Nephron (organoid): ENCODE data around the gene CD79B.

Experiments used
- H3K27ac Mint-ChIP-seq, 3 experiments: 2 replicates each; pipeline ENCODE4 v1.8.0; 2020; ENCODE audit warnings: mixed read lengths in 3 of 3, mild to moderate bottlenecking in 2 of 3, moderate library complexity in 1 of 3
- H3K27me3 Mint-ChIP-seq: 2 replicates; pipeline ENCODE4 v1.8.0; 2021; ENCODE audit warnings: low read depth, mild to moderate bottlenecking, moderate library complexity, mixed read lengths
- H3K36me3 Mint-ChIP-seq: 2 replicates; pipeline ENCODE4 v1.8.0; 2020; ENCODE audit warnings: low read depth, mixed read lengths
- H3K4me1 Mint-ChIP-seq: 2 replicates; pipeline ENCODE4 v1.8.0; 2020; ENCODE audit warnings: mixed read lengths
- H3K4me3 Mint-ChIP-seq, 3 experiments: 2 replicates each; pipeline ENCODE4 v1.8.0; 2020; ENCODE audit warnings: mild to moderate bottlenecking in 3 of 3, mixed read lengths in 3 of 3, moderate library complexity in 2 of 3
- H3K9me3 Mint-ChIP-seq: 2 replicates; pipeline ENCODE4 v1.8.0; 2020; ENCODE audit warnings: mixed read lengths
- CTCF ChIP-seq, 3 experiments: fragments of 200-600 bp; sonication (generic); IDR thresholded peaks; one replicate each; pipeline ENCODE4 v1.5.0; 2021; ENCODE audit warnings: antibody characterized with exemption in 3 of 3; ENCODE audit not compliant: unreplicated experiment in 3 of 3

Gene CD79B

GRCh38 chr17:63940584-63940983, 8.5 kb upstream of the CD79B start:
- Mint-ChIP-seq H3K27me3 (peaks cover 8% of the 10 kb centered on the region), H3K9me3 (no peaks in the 10 kb centered on the region), H3K4me1 (peaks cover 18% of the 10 kb centered on the region), H3K27ac (no peak overlapping the region), H3K36me3 (no peaks in the 10 kb centered on the region), H3K4me3 (no peak overlapping the region)
- no peak for TF ChIP-seq CTCF (IDR thresholded peaks at IDR 0.05; ENCODE audit: unreplicated experiment in 3 of 3)

GRCh38 chr17:63939884-63940283, 7.8 kb upstream of the CD79B start:
- Mint-ChIP-seq H3K27me3 (peaks cover 8% of the 10 kb centered on the region), H3K4me1 (peaks cover 18% of the 10 kb centered on the region), H3K27ac (peak overlapping the region in 1 of 3 experiments; percentile 59), H3K36me3 (no peaks in the 10 kb centered on the region), H3K9me3 (no peaks in the 10 kb centered on the region), H3K4me3 (no peak overlapping the region)
- no peak for TF ChIP-seq CTCF (IDR thresholded peaks at IDR 0.05; ENCODE audit: unreplicated experiment in 3 of 3)

- Mint-ChIP-seq H3K9me3 (no peaks in the 10 kb centered on the region), H3K36me3 (no peaks in the 10 kb centered on the region), H3K4me1 (peaks cover 18% of the 10 kb centered on the region), H3K27me3 (peaks cover 8% of the 10 kb centered on the region), H3K4me3 (no peak overlapping the region), H3K27ac (peak overlapping the region; percentile 51 to 59 (median 56))
- no peak for TF ChIP-seq CTCF (IDR thresholded peaks at IDR 0.05; ENCODE audit: unreplicated experiment in 3 of 3)
Measured at GRCh38 chr17:63939401-63939800, 7.3 kb upstream of the CD79B start.

GRCh38 chr17:63937920-63938319, 5.8 kb upstream of the CD79B start:
- Mint-ChIP-seq H3K27me3 (peaks cover 8% of the 10 kb centered on the region), H3K9me3 (no peaks in the 10 kb centered on the region), H3K36me3 (no peaks in the 10 kb centered on the region), H3K4me1 (peaks cover 18% of the 10 kb centered on the region), H3K27ac (no peak overlapping the region), H3K4me3 (no peak overlapping the region)
- no peak for TF ChIP-seq CTCF (IDR thresholded peaks at IDR 0.05; ENCODE audit: unreplicated experiment in 3 of 3)

- no peak overlapping the region for H3K4me3 Mint-ChIP-seq
- no peaks in the 10 kb centered on the region for H3K9me3 Mint-ChIP-seq
- H3K27ac Mint-ChIP-seq, result no peak overlapping the region
- peaks cover 18% of the 10 kb centered on the region for H3K4me1 Mint-ChIP-seq
- peaks cover 8% of the 10 kb centered on the region for H3K27me3 Mint-ChIP-seq
- TF ChIP-seq CTCF (IDR thresholded peaks at IDR 0.05; ENCODE audit: unreplicated experiment in 3 of 3), result no peak
- no peaks in the 10 kb centered on the region for H3K36me3 Mint-ChIP-seq
Measured at GRCh38 chr17:63937319-63937718, 5.2 kb upstream of the CD79B start.

- peaks cover 8% of the 10 kb centered on the region for H3K27me3 Mint-ChIP-seq
- no peak overlapping the region for H3K4me3 Mint-ChIP-seq
- no peaks in the 10 kb centered on the region for H3K9me3 Mint-ChIP-seq
- peaks cover 15% of the 10 kb centered on the region for H3K4me1 Mint-ChIP-seq
- no peaks in the 10 kb centered on the region for H3K36me3 Mint-ChIP-seq
- H3K27ac Mint-ChIP-seq, result no peak overlapping the region
- no peak for TF ChIP-seq CTCF (IDR thresholded peaks at IDR 0.05; ENCODE audit: unreplicated experiment in 3 of 3)
Measured at GRCh38 chr17:63934183-63935112, 2.3 kb upstream of the CD79B start.
